Esophagus squamous epithelium (tissue), 5 donors: ENCODE measurements around the gene RASA2. TPM values are rescaled to one million over a fixed set of nuclear protein-coding genes. Genes with fewer than 3 reads are reported as not detected.

Experiments
- DNase-seq: peaks from one replicate; lab custom pipeline; 2025; lab: John Stamatoyannopoulos, UW
- H3K27ac ChIP-seq, 4 donors: fragments of 200-600 bp; sonication (generic); one replicate each; pipeline ENCODE4 v1.5.1; 2016 to 2019; ENCODE audit warnings: mild to moderate bottlenecking in 1 of 4
- H3K27me3 ChIP-seq, 4 donors: fragments of 200-600 bp; sonication (generic); 1 replicate in 3 of 4; 2 replicates in 1 of 4; pipeline versions ENCODE4 v1.5.1 to v1.6.0; 2017 to 2021; ENCODE audit warnings: antibody characterized with exemption in 1 of 4
- H3K36me3 ChIP-seq, 3 donors: fragments of 200-600 bp; sonication (generic); one replicate each; pipeline ENCODE4 v1.5.1; 2016 to 2019
- H3K4me1 ChIP-seq, 3 donors: fragments of 200-600 bp; sonication (generic); one replicate each; pipeline ENCODE4 v1.5.1; 2017 to 2019
- H3K4me3 ChIP-seq, 4 donors: fragments of 200-600 bp; sonication (generic); 1 replicate in 3 of 4; 2 replicates in 1 of 4; pipeline ENCODE4 v1.5.1; 2016 to 2019; ENCODE audit warnings: mild to moderate bottlenecking in 2 of 4, moderate library complexity in 1 of 4
- H3K9me3 ChIP-seq, 3 donors: fragments of 200-600 bp; sonication (generic); one replicate each; pipeline ENCODE4 v1.5.1; 2016 to 2019
- POLR2A ChIP-seq, 4 donors: fragments of 450-650 bp; IDR thresholded peaks; one replicate each; pipeline ENCODE4 v1.6.1; 2017; ENCODE audit warnings: antibody characterized with exemption in 4 of 4, mild to moderate bottlenecking in 4 of 4, moderate library complexity in 3 of 4
- WGBS, 2 donors: methylation state at CpG; one replicate each; pipeline ENCODE4 v1.1.5; 2018; 5-methylcytosine and 5-hydroxymethylcytosine counted together
- intact Hi-C: fragments of 100-400 bp; cut with DNase I; formaldehyde crosslinking; loops from one replicate; pipeline ENCODE4 v1.15.0; 2022
- total RNA-seq, 4 donors: library from RNA; depleted of rRNA; stranded (reverse); fragments of >200 nt; gene quantifications; one replicate each; pipeline ENCODE4 v1.1.0, GENCODE V29; 2016
- TF ChIP-seq, protein P1 (sequence below), 6 experiments: fragments of 450-650 bp in 4 of 6; fragments of 200-600 bp in 2 of 6; sonication (generic) in 2 of 6; IDR thresholded peaks; one replicate each; pipeline ENCODE4 v1.5.1; 2016 to 2019; ENCODE audit warnings: antibody characterized with exemption in 6 of 6, mild to moderate bottlenecking in 4 of 6, moderate library complexity in 4 of 6
- donor health status: DM: yes; HTN: yes; CAD: no.

Gene RASA2
- total RNA-seq, 4 donors from 2014 or later, result 12.6 to 24.6 (median 19.4) TPM

DNA sequence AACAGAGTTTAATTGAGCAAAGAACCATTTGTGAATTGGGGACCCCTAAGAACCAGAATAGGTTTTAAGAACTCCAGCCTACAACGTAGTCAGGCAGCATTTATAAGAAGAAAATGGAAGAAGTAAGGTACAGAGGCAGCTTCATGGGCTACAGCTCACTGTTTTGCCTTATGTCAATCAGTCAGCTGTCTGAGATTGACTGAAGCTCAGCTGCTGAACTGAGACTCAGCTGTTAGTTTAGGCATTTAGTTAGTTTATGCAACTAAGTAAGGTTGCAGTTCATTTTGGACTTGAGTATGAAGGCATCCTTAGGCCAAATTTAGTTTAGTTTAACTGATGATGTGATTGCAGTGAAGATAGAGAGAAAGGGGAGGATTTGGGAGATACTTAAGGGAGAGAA lies 34.1 kb upstream of the RASA2 start:
- 74 to 95% methylated on average over 1 of the region's 1 CpG for WGBS, 2 donors
- Histone ChIP-seq H3K27me3 (peaks cover 0 to 31% (median 0%) of the 10 kb centered on the region in 4 donors), H3K27ac (no peak overlapping the region), H3K4me1 (peaks cover 0 to 42% (median 0%) of the 10 kb centered on the region in 3 donors), H3K36me3 (peaks cover 0 to under 1% (median 0%) of the 10 kb centered on the region in 3 donors), H3K4me3 (no peak overlapping the region), H3K9me3 (no peaks in the 10 kb centered on the region)
- no peak for DNase-seq
- intact Hi-C loops, result no loop called here
- TF ChIP-seq, protein P1, sequence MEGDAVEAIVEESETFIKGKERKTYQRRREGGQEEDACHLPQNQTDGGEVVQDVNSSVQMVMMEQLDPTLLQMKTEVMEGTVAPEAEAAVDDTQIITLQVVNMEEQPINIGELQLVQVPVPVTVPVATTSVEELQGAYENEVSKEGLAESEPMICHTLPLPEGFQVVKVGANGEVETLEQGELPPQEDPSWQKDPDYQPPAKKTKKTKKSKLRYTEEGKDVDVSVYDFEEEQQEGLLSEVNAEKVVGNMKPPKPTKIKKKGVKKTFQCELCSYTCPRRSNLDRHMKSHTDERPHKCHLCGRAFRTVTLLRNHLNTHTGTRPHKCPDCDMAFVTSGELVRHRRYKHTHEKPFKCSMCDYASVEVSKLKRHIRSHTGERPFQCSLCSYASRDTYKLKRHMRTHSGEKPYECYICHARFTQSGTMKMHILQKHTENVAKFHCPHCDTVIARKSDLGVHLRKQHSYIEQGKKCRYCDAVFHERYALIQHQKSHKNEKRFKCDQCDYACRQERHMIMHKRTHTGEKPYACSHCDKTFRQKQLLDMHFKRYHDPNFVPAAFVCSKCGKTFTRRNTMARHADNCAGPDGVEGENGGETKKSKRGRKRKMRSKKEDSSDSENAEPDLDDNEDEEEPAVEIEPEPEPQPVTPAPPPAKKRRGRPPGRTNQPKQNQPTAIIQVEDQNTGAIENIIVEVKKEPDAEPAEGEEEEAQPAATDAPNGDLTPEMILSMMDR (IDR thresholded peaks at IDR 0.05), result no peak
- no peak for TF ChIP-seq POLR2A (IDR thresholded peaks at IDR 0.05)

DNA sequence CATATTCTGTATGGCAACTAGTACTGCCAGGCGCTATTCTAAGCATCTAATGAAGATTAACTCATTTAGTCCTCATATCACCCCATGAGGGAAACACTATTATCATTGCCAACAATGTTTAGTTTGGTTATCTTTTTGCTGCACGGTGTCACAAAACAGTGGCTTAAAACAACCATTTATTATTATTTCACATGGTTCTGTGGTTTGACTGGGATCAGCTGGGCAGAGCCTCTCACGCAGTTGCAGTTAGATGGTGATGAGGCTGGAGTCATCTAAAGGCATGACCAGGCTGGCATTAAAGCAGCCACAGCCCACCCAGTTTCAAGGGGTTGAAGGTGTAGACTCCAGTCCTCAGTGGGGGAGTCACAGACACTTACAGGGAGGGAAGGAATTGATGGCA lies 32.8 kb upstream of the RASA2 start:
- Histone ChIP-seq H3K4me3 (no peak overlapping the region), H3K27me3 (peaks cover 0 to 35% (median 0%) of the 10 kb centered on the region in 4 donors), H3K27ac (no peak overlapping the region), H3K36me3 (no peaks in the 10 kb centered on the region), H3K9me3 (no peaks in the 10 kb centered on the region), H3K4me1 (peaks cover 0 to 32% (median 0%) of the 10 kb centered on the region in 3 donors)
- intact Hi-C loops, result no loop called here
- TF ChIP-seq, protein P1 (IDR thresholded peaks at IDR 0.05), result no peak
- no peak for TF ChIP-seq POLR2A (IDR thresholded peaks at IDR 0.05)
- WGBS, 2 donors, result 63 to 74% methylated on average over 2 to 3 of the region's 3 CpGs
- DNase-seq, result no peak

DNA sequence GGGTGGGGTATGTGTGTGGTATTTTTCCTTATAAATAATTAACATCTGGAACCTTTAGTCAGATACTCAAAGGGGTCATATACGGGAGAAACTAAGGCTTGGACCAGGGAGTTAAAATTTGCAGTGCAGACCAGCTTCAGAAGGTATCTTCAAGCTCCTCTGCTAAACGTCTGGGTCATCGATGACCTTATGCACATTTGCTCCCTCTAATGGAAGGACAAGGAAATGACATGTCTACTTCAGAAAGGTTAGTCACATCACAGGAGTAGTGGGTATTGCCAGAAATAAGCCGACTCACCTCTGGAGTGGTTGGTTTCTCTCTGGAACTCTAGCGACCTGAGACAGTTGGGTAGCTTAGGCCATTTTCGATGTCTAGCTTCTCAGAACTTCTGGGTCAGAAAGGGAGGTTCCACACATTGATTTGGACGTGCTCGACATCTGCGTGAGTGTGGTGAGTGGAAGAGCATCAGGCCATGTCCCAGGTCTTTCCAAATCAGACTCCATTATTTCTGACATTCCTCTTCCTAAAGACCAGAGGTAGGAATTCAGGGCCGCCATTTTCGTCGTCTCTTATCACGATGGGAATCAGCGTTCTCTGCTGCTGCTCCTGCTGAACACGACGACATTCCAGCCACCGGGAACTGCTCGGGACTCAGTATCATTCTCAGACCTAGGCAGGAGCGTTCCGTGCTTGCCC lies 31.8 kb upstream of the RASA2 start:
- Histone ChIP-seq H3K4me1 (peaks cover 0 to 23% (median 0%) of the 10 kb centered on the region in 3 donors), H3K27me3 (peaks cover 0 to 37% (median 0%) of the 10 kb centered on the region in 4 donors), H3K9me3 (no peaks in the 10 kb centered on the region), H3K4me3 (no peak overlapping the region), H3K36me3 (no peaks in the 10 kb centered on the region), H3K27ac (no peak overlapping the region)
- TF ChIP-seq POLR2A (IDR thresholded peaks at IDR 0.05), result no peak
- TF ChIP-seq, protein P1 (IDR thresholded peaks at IDR 0.05), result peak; percentile 42 to 76 (median 66)
- 61 to 63% methylated on average over 15 to 19 of the region's 20 CpGs for WGBS, 2 donors
- DNase-seq, result no peak
- intact Hi-C loops, result loop anchor here (5.0 kb wide), 2 partner anchors 98 to 107 kb away; no protein-coding TSS in a partner anchor

DNA sequence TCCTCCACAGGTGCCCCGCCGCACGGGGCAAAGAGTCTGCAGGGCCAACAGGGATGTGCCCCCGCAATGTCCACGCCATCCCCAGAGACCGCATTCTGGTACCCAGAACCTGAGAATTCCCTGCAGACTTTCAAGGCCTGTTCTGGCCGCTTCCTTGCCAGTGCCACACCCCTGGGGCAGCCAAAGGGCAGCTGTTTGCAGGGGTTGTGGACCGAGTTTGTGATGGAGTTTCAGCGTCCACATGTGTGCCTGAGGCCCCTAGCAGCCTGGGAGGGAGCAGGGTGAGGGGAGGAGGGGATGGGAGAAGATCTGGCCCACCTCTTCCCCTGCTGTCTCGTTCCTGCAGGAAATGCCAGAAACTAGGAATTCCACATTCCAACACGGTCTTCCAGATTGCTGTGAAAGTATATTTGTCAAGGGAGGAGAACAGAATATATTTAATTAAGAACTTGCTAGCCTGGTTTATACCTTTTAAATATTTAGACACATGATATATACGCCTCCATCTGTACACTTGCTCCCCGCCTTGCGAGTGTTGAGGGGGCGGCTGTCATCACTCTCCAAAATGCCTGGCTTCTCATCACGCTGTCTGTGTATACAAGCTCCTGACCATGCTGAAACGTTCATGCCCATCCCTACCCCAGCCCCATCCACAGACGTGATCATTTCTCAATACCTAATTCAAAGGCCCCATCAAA lies 31.1 kb upstream of the RASA2 start:
- no peak for TF ChIP-seq POLR2A (IDR thresholded peaks at IDR 0.05)
- TF ChIP-seq, protein P1 (IDR thresholded peaks at IDR 0.05), result no peak
- no peak for DNase-seq
- Histone ChIP-seq H3K9me3 (no peaks in the 10 kb centered on the region), H3K4me1 (peaks cover 0 to 27% (median 0%) of the 10 kb centered on the region in 3 donors), H3K27ac (no peak overlapping the region), H3K4me3 (no peak overlapping the region), H3K36me3 (no peaks in the 10 kb centered on the region), H3K27me3 (peaks cover 0 to 37% (median 0%) of the 10 kb centered on the region in 4 donors)
- 63 to 72% methylated on average over 9 of the region's 18 CpGs for WGBS, 2 donors
- intact Hi-C loops, result loop anchor here (5.0 kb wide), 2 partner anchors 98 to 107 kb away; no protein-coding TSS in a partner anchor

DNA sequence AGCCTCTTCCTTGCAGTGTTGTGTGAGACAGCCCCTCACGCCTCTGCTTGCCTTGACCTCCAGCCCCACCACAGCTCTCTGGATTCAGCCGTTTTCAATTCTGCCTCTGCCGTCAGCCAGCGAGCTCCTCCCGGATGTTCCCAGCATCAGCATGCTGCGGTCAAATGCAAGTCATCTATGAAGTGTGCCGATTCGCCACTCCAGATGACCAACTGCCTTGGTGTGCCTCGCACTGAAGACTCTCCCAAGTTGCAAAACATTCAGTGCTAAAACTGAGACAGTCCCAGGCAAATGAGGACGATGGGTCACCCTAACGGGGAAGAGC lies 30.6 kb upstream of the RASA2 start:
- H3K9me3 ChIP-seq, result no peaks in the 10 kb centered on the region
- no peaks in the 10 kb centered on the region for H3K36me3 ChIP-seq
- H3K27ac ChIP-seq, result no peak overlapping the region
- peaks cover 0 to 27% (median 0%) of the 10 kb centered on the region in 3 donors for H3K4me1 ChIP-seq
- DNase-seq, result no peak
- peaks cover 0 to 37% (median 0%) of the 10 kb centered on the region in 4 donors for H3K27me3 ChIP-seq
- intact Hi-C loops, result loop anchor here (5.0 kb wide), 2 partner anchors 99 to 106 kb away; no protein-coding TSS in a partner anchor
- TF ChIP-seq, protein P1 (IDR thresholded peaks at IDR 0.05), result no peak
- TF ChIP-seq POLR2A (IDR thresholded peaks at IDR 0.05), result no peak
- 89 to 97% methylated on average over 8 to 11 of the region's 11 CpGs for WGBS, 2 donors
- H3K4me3 ChIP-seq, result no peak overlapping the region
